HT-29 (cell line): ENCODE data around the gene MIA. TPM values are rescaled to one million over a fixed set of nuclear protein-coding genes. Genes with fewer than 3 reads are reported as not detected.
"Not testable (repeated sequence)": the region's sequence is repeated elsewhere in the genome, so short reads cannot be mapped to it uniquely, and the experiment has no call there.

Experiments
- DNase-seq: peaks from one replicate; pipeline ENCODE4 v3.0.0-alpha.2; 2015; ENCODE audit warnings: low spot score
- total RNA-seq: library from RNA; depleted of rRNA; stranded (reverse); fragments of >200 nt; shearing (Covaris generic); gene quantifications from 2 replicates; pipeline ENCODE4 v1.2.3, GENCODE V29; 2014

The MIA gene
- total RNA-seq, 1 experiment from 2014 or later = 15.8 TPM

GRCh38 chr19:40802300-40803169 is 27.2 kb downstream of the MIA start:
- DNase-seq = no peak

- DNase-seq = no peak
These were observed 28.0 kb downstream of the MIA start for GRCh38 chr19:40803170-40803856.

- peak; percentile 80 for DNase-seq
These were observed 28.8 kb downstream of the MIA start for GRCh38 chr19:40803857-40804782.

- peak; percentile 48 for DNase-seq
These were observed 29.5 kb downstream of the MIA start for GRCh38 chr19:40804783-40805242.

GRCh38 chr19:40805258-40805868 is 30.0 kb downstream of the MIA start:
- DNase-seq = no peak

- peak; percentile 89 for DNase-seq
These were observed 31.3 kb downstream of the MIA start for GRCh38 chr19:40806423-40807146.

- DNase-seq = peak; percentile 87
These were observed 32.1 kb downstream of the MIA start for GRCh38 chr19:40807147-40808020.

- no peak for DNase-seq
These were observed 32.7 kb downstream of the MIA start for GRCh38 chr19:40808021-40808325.

GRCh38 chr19:40808497-40808896 is 33.2 kb downstream of the MIA start:
- DNase-seq = no peak

GRCh38 chr19:40809358-40810086 is 34.2 kb downstream of the MIA start:
- DNase-seq = no peak

GRCh38 chr19:40810160-40810559 is 34.8 kb downstream of the MIA start:
- DNase-seq = no peak

GRCh38 chr19:40810649-40811408 is 35.5 kb downstream of the MIA start:
- peak; percentile 97 for DNase-seq

- DNase-seq = no peak
These were observed 36.4 kb downstream of the MIA start for GRCh38 chr19:40811478-40812341.

GRCh38 chr19:40812571-40812970 is 37.2 kb downstream of the MIA start:
- not testable (repeated sequence) for DNase-seq

- DNase-seq = no peak
These were observed 37.9 kb downstream of the MIA start for GRCh38 chr19:40813182-40813581.

- DNase-seq = no peak
These were observed 39.9 kb downstream of the MIA start for GRCh38 chr19:40815223-40815622.
